ENCODE measurements around the gene KCNK10. TPM values are rescaled to one million over a fixed set of nuclear protein-coding genes. Genes with fewer than 3 reads are reported as not detected.

The KCNK10 gene
- polyA plus RNA-seq, 4 donors: 0.22 to 0.30 (median 0.26) TPM

- no peak for DNase-seq (ENCODE audit: low read depth in 4 of 4, low spot score in 2 of 4)
These were observed 131.5 kb downstream of the KCNK10 start for GRCh38 chr14:88191605-88192004.

GRCh38 chr14:88189417-88190191 lies 133.5 kb downstream of the KCNK10 start:
- peak; percentile 61 to 87 (median 72) for DNase-seq (ENCODE audit: low read depth in 4 of 4, low spot score in 2 of 4)

- DNase-seq (ENCODE audit: low read depth in 4 of 4, low spot score in 2 of 4): peak in 2 of 4 donors; percentile 13 to 32
These were observed 134.2 kb downstream of the KCNK10 start for GRCh38 chr14:88188745-88189416.

GRCh38 chr14:88185843-88186242 lies 137.2 kb downstream of the KCNK10 start:
- no peak for DNase-seq (ENCODE audit: low read depth in 4 of 4, low spot score in 2 of 4)

- DNase-seq (ENCODE audit: low read depth in 4 of 4, low spot score in 2 of 4): no peak
These were observed 138.1 kb downstream of the KCNK10 start for GRCh38 chr14:88184956-88185355.

GRCh38 chr14:88181072-88181471 lies 142.0 kb downstream of the KCNK10 start:
- no peak for DNase-seq (ENCODE audit: low read depth in 4 of 4, low spot score in 2 of 4)

GRCh38 chr14:88179716-88180115 lies 143.4 kb downstream of the KCNK10 start:
- no peak for DNase-seq (ENCODE audit: low read depth in 4 of 4, low spot score in 2 of 4)

GRCh38 chr14:88170333-88170732 lies 152.7 kb downstream of the KCNK10 start:
- no peak for DNase-seq (ENCODE audit: low read depth in 4 of 4, low spot score in 2 of 4)

- DNase-seq (ENCODE audit: low read depth in 4 of 4, low spot score in 2 of 4): no peak
These were observed 154.4 kb downstream of the KCNK10 start for GRCh38 chr14:88168498-88169165.

- DNase-seq (ENCODE audit: low read depth in 4 of 4, low spot score in 2 of 4): no peak
These were observed 155.0 kb downstream of the KCNK10 start for GRCh38 chr14:88168025-88168424.

- no peak for DNase-seq (ENCODE audit: low read depth in 4 of 4, low spot score in 2 of 4)
These were observed 156.5 kb downstream of the KCNK10 start for GRCh38 chr14:88166616-88167015.

- no peak for DNase-seq (ENCODE audit: low read depth in 4 of 4, low spot score in 2 of 4)
These were observed 158.0 kb downstream of the KCNK10 start for GRCh38 chr14:88164906-88165534.

GRCh38 chr14:88163731-88164255 lies 159.3 kb downstream of the KCNK10 start:
- no peak for DNase-seq (ENCODE audit: low read depth in 4 of 4, low spot score in 2 of 4)

GRCh38 chr14:88156127-88156526 lies 166.9 kb downstream of the KCNK10 start:
- DNase-seq (ENCODE audit: low read depth in 4 of 4, low spot score in 2 of 4): no peak

- no peak for DNase-seq (ENCODE audit: low read depth in 4 of 4, low spot score in 2 of 4)
These were observed 168.1 kb downstream of the KCNK10 start for GRCh38 chr14:88154926-88155325.

GRCh38 chr14:88154321-88154720 lies 168.7 kb downstream of the KCNK10 start:
- DNase-seq (ENCODE audit: low read depth in 4 of 4, low spot score in 2 of 4): no peak

- no peak for DNase-seq (ENCODE audit: low read depth in 4 of 4, low spot score in 2 of 4)
These were observed 176.0 kb downstream of the KCNK10 start for GRCh38 chr14:88146881-88147649.

- DNase-seq (ENCODE audit: low read depth in 4 of 4, low spot score in 2 of 4): no peak
These were observed 179.3 kb downstream of the KCNK10 start for GRCh38 chr14:88143810-88144209.

- no peak for DNase-seq (ENCODE audit: low read depth in 4 of 4, low spot score in 2 of 4)
These were observed 180.1 kb downstream of the KCNK10 start for GRCh38 chr14:88142997-88143396.

- DNase-seq (ENCODE audit: low read depth in 4 of 4, low spot score in 2 of 4): no peak
These were observed 182.2 kb downstream of the KCNK10 start for GRCh38 chr14:88140874-88141273.

Data from left renal cortex interstitium (tissue), 4 donors.